ENCODE data around the gene GAN. TPM values are rescaled to one million over a fixed set of nuclear protein-coding genes. Genes with fewer than 3 reads are reported as not detected.
A peak's percentile ranks its signal among the peaks of the same experiment; 100 is the strongest.

The GAN gene
- total RNA-seq, 4 donors from 2014 or later, result 12.9 to 15.7 (median 14.0) TPM

DNA sequence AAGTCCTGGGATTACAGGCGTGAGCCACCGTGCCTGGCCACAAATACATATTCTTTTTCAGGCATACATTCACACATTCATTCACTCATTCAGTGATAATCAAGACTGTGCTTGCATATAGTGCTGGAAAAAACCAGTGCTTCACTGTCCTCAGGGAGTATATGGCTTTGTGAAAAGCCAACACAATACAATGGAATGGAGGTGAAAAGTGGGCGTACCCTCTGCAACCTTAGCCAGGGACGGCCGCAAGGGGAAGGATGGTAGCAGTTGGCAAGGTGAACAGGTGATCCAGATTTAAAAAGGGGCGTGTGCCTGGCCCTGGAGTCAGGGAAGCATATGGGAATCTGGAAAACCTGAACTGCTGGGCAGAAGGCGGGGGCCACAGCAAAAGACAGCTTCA lies 18.1 kb upstream of the GAN start:
- no peaks in the 10 kb centered on the region for H3K27me3 ChIP-seq
- ATAC-seq, result no peak
- no peaks in the 10 kb centered on the region for H3K36me3 ChIP-seq
- 66 to 87% methylated on average over 4 to 6 of the region's 7 CpGs for WGBS, 2 donors (ENCODE audit: low coverage in 1 of 2)
- no peak for TF ChIP-seq POLR2A (IDR thresholded peaks at IDR 0.05)
- TF ChIP-seq, protein P1, sequence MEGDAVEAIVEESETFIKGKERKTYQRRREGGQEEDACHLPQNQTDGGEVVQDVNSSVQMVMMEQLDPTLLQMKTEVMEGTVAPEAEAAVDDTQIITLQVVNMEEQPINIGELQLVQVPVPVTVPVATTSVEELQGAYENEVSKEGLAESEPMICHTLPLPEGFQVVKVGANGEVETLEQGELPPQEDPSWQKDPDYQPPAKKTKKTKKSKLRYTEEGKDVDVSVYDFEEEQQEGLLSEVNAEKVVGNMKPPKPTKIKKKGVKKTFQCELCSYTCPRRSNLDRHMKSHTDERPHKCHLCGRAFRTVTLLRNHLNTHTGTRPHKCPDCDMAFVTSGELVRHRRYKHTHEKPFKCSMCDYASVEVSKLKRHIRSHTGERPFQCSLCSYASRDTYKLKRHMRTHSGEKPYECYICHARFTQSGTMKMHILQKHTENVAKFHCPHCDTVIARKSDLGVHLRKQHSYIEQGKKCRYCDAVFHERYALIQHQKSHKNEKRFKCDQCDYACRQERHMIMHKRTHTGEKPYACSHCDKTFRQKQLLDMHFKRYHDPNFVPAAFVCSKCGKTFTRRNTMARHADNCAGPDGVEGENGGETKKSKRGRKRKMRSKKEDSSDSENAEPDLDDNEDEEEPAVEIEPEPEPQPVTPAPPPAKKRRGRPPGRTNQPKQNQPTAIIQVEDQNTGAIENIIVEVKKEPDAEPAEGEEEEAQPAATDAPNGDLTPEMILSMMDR (IDR thresholded peaks at IDR 0.05), result no peak
- TF ChIP-seq EP300 (IDR thresholded peaks at IDR 0.05), result no peak
- no peak for TF ChIP-seq POLR2AphosphoS5 (IDR thresholded peaks at IDR 0.05)
- H3K27ac ChIP-seq, result no peak overlapping the region
- no peak overlapping the region for H3K4me3 ChIP-seq
- no peaks in the 10 kb centered on the region for H3K9me3 ChIP-seq
- H3K4me1 ChIP-seq, result no peaks in the 10 kb centered on the region

DNA sequence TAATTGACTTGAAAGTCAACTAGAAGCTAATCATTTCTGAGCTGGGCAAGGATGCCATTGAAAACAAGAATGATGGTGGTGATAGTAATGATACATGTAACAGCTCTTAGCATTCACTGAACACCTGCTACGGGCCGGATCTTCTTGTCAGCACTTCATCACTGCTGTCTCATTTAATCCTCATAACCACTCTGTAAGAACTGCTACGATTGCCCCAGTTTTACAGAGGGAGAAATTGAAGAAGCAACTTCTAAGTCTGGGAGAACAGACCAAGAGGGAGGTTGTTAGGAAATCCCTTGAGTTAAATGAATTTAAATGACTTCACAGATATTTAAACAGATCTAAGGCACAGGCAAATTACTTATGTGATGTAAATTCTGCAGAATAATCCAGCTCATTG lies 7.0 kb upstream of the GAN start:
- no peaks in the 10 kb centered on the region for H3K9me3 ChIP-seq
- H3K27me3 ChIP-seq, result no peaks in the 10 kb centered on the region
- 70 to 82% methylated on average over 2 to 3 of the region's 3 CpGs for WGBS, 2 donors (ENCODE audit: low coverage in 1 of 2)
- H3K4me1 ChIP-seq, result peaks cover 0 to under 1% (median 0%) of the 10 kb centered on the region in 3 donors
- no peak overlapping the region for H3K27ac ChIP-seq
- TF ChIP-seq EP300 (IDR thresholded peaks at IDR 0.05), result no peak
- no peak for TF ChIP-seq POLR2A (IDR thresholded peaks at IDR 0.05)
- TF ChIP-seq, protein P1 (IDR thresholded peaks at IDR 0.05), result no peak
- no peak for TF ChIP-seq POLR2AphosphoS5 (IDR thresholded peaks at IDR 0.05)
- no peaks in the 10 kb centered on the region for H3K36me3 ChIP-seq
- no peak for ATAC-seq
- no peak overlapping the region for H3K4me3 ChIP-seq

DNA sequence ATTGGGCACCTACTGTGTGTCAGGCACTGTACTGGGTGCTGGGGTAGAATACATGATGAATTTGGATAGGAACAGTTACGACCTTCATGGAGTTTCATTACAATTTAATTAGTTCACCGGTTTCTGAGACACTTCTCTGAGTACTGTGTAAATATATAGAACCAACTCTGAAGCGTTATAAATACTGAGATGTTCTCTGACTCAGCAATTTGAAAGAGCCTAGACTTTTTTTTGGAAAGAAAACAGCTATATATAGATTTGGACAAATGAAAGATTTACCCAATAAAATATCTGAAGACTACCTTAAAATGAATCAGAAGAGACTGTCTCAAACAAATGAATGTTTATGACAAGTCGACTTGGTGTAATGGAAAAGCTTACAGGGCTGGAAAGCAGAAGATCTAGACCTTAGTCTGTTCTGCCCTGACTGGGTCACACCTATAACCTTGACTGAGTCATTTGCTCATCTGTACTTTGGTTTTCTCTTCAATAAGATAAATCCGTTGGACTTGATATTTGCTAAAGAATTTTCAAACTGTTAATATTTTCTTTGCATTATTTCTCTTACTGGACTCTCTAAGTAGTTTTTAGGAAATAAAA lies 4.6 kb upstream of the GAN start:
- Histone ChIP-seq H3K4me1 (peaks cover 7 to 17% (median 10%) of the 10 kb centered on the region in 3 donors), H3K27ac (no peak overlapping the region), H3K36me3 (no peaks in the 10 kb centered on the region), H3K4me3 (no peak overlapping the region), H3K27me3 (no peaks in the 10 kb centered on the region), H3K9me3 (no peaks in the 10 kb centered on the region)
- no peak for ATAC-seq
- no peak for TF ChIP-seq POLR2A (IDR thresholded peaks at IDR 0.05)
- no peak for TF ChIP-seq POLR2AphosphoS5 (IDR thresholded peaks at IDR 0.05)
- TF ChIP-seq, protein P1 (IDR thresholded peaks at IDR 0.05), result no peak
- no peak for TF ChIP-seq EP300 (IDR thresholded peaks at IDR 0.05)
- 69 to 73% methylated on average over 5 of the region's 5 CpGs for WGBS, 2 donors (ENCODE audit: low coverage in 1 of 2)

DNA sequence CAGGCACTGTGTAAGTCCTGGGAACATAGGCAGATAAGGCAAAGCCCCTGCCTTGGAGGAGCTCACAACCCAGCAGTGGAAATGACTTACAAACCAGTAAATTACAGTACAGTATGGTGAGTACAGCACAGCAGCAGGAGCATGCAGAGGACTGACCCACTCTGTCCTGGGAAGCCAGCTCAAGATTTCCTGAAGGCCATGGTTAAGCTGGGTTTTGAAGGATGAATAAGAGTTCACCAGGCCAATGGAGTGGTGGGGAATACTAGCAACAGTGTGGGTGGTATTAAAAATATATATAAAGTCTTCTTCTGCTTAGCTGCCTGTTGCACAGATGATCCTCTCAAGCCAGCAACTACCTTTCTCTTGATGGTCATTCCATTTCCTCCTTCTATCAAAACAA lies 3.0 kb upstream of the GAN start:
- no peaks in the 10 kb centered on the region for H3K27me3 ChIP-seq
- TF ChIP-seq EP300 (IDR thresholded peaks at IDR 0.05), result no peak
- no peak for ATAC-seq
- H3K27ac ChIP-seq, result no peak overlapping the region
- H3K4me1 ChIP-seq, result peaks cover 7 to 29% (median 16%) of the 10 kb centered on the region in 3 donors
- H3K4me3 ChIP-seq, result no peak overlapping the region
- no peaks in the 10 kb centered on the region for H3K36me3 ChIP-seq
- H3K9me3 ChIP-seq, result no peaks in the 10 kb centered on the region

DNA sequence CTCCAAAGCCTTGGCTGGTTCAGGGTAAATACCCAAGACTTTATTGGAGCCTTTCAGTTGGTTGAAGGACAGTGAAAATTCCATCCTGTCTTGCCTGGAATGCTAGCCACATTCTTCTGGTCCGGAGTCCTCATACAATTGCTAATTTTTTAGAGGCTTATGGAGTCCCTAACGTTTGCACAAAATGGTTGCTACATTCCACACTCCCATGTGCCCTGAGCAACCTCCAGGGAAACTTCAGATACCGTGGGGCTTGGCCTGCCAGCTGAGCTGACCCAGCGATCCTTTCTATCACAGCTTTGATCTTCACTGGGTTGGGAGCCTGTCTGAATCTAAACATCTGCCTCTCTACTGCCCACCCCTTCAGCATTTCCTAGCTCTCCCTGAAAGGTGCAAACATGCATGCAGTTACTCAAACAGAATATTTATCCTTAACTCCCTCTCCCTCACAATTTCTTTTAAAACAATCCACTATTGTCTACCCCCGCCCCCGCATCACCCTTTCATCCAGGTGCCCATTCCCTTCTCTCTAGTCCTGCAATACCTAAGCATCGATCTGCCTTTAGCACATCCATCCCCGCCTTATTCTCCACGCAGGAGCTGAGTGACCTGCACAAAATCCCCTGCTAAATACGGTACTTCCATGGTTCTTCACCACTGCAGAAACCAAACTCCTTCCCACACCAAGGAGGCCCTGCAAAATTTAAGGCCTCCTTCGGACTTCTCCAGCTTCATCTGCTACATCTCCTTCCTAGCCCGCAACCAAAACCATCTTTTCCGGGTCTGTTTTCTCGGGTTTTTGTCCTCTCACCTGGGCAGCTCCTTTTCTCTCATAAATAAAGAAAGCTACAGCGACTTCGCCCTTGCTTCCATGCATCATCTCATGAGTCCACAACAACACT lies 810 bp upstream of the GAN start:
- no peaks in the 10 kb centered on the region for H3K36me3 ChIP-seq
- H3K4me1 ChIP-seq, result peaks cover 7 to 47% (median 16%) of the 10 kb centered on the region in 3 donors
- 0 to 5% methylated on average over 4 to 15 of the region's 16 CpGs for WGBS, 2 donors (ENCODE audit: low coverage in 1 of 2)
- no peak for ATAC-seq
- peak overlapping the region; percentile 63 to 78 for H3K4me3 ChIP-seq
- TF ChIP-seq, protein P1 (IDR thresholded peaks at IDR 0.05), result no peak
- TF ChIP-seq POLR2A (IDR thresholded peaks at IDR 0.05), result no peak
- TF ChIP-seq EP300 (IDR thresholded peaks at IDR 0.05), result no peak
- no peak for TF ChIP-seq POLR2AphosphoS5 (IDR thresholded peaks at IDR 0.05)
- H3K9me3 ChIP-seq, result no peaks in the 10 kb centered on the region
- H3K27ac ChIP-seq, result peak overlapping the region; percentile 20 to 94 (median 92)
- no peaks in the 10 kb centered on the region for H3K27me3 ChIP-seq

Data from gastroesophageal sphincter (tissue), 4 donors.